Measurements from ENCODE around the gene STK38. TPM values are rescaled to one million over a fixed set of nuclear protein-coding genes. Genes with fewer than 3 reads are reported as not detected.

Gene STK38
- total and polyA plus RNA-seq, 4 donors = 9.3 to 21.8 (median 12.3) TPM

DNA sequence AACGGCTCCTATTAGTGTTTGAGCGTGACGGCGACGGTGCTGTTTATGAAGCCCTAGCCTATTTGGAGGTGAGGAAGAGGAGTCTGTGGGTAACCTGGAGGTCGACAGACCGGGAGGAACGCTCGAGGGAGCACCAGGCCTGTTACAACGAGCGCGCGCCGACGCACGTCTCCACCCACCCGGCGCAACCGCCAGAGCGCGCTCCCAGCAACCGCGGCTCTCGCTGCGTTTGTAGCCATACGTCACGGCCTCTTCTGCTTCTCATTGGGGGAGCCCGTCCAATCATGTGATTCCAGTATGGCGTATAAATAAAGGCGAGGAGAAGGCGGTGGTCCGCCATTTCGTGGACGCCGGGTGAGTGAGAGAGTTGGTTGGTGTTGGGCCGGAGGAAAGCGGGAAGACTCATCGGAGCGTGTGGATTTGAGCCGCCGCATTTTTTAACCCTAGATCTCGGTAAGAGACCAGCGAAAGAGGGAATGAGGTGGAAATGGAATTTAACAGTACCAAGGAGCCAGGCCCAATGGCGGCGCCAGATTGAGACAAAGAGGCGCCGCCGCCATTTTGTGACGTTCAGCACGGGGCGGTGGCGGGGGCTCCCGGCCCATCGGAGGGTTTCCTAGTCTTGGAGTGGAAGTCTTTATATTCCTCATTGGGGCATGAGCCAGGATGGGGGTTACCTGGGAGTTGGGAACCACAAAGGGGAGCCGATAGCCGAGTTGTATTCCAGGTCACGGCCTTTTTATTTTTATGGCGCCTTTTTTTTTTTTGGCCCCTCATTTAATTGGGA lies 46.9 kb upstream of the STK38 start, which contains the start of gene SRSF3 (continued):
- TF ChIP-seq YY1 (IDR thresholded peaks at IDR 0.05) = peak; percentile 99
- no peak for TF ChIP-seq GABPA (IDR thresholded peaks at IDR 0.05 in 1 of 2, conservative IDR thresholded peaks at IDR 0.05 in 1 of 2)

- TF ChIP-seq HNF4A (conservative IDR thresholded peaks at IDR 0.05) (peak in 1 of 2 donors; percentile 34), GABPA (IDR thresholded peaks at IDR 0.05 in 1 of 2, conservative IDR thresholded peaks at IDR 0.05 in 1 of 2) (peak in 1 of 2 donors; percentile 48), REST (IDR thresholded peaks at IDR 0.05) (no peak), MAX (IDR thresholded peaks at IDR 0.05) (peak; percentile 25), YY1 (IDR thresholded peaks at IDR 0.05) (no peak), JUND (IDR thresholded peaks at IDR 0.05) (peak in 1 of 2 donors; percentile 32), NR2F2 (IDR thresholded peaks at IDR 0.05) (peak; percentile 63), CTCF (IDR thresholded peaks at IDR 0.05; ENCODE audit: low read depth, low read length, missing input control) (no peak), TAF1 (conservative IDR thresholded peaks at IDR 0.05) (no peak), EGR1 (IDR thresholded peaks at IDR 0.05; ENCODE audit: low read depth in 2 of 2) (peak in 1 of 2 donors; percentile 31)
- H3K4me3 ChIP-seq (ENCODE audit: low read depth in 1 of 3, low read length in 3 of 3) = peak overlapping the region; percentile 23 to 67 (median 49)
- no peaks in the 10 kb centered on the region for H3K9me3 ChIP-seq (ENCODE audit: control insufficient read depth in 4 of 4, low read length in 3 of 4)
- H3K27me3 ChIP-seq (ENCODE audit: control insufficient read depth in 4 of 4, insufficient read depth in 4 of 4, low read length in 3 of 4) = no peaks in the 10 kb centered on the region
- H3K9ac ChIP-seq (ENCODE audit: low read depth in 1 of 2, low read length in 2 of 2) = peak overlapping the region; percentile 63 to 99
- WGBS = 1% methylated on average over 15 of the region's 15 CpGs
- H3K36me3 ChIP-seq (ENCODE audit: control insufficient read depth in 4 of 4, insufficient read depth in 3 of 4, low read depth in 1 of 4, low read length in 3 of 4) = peaks cover under 1 to 10% (median 5%) of the 10 kb centered on the region in 4 donors
- peak overlapping the region; percentile 92 to 98 for H3K27ac ChIP-seq (ENCODE audit: low read depth in 1 of 2, low read length in 2 of 2)
- no peak for DNase-seq (ENCODE audit: low spot score)
- peaks cover 5 to 30% (median 26%) of the 10 kb centered on the region in 4 donors for H3K4me1 ChIP-seq (ENCODE audit: control insufficient read depth in 4 of 4, insufficient read depth in 4 of 4, low read length in 3 of 4)
Observed at GRCh38 chr6:36593569-36594028, 46.3 kb upstream of the STK38 start.

- no peak for DNase-seq (ENCODE audit: low spot score)
- no peak overlapping the region for H3K27ac ChIP-seq (ENCODE audit: low read depth in 1 of 2, low read length in 2 of 2)
- no peak overlapping the region for H3K9ac ChIP-seq (ENCODE audit: low read depth in 1 of 2, low read length in 2 of 2)
- peaks cover 0 to 7% (median 2%) of the 10 kb centered on the region in 4 donors for H3K36me3 ChIP-seq (ENCODE audit: control insufficient read depth in 4 of 4, insufficient read depth in 3 of 4, low read depth in 1 of 4, low read length in 3 of 4)
- H3K4me1 ChIP-seq (ENCODE audit: control insufficient read depth in 4 of 4, insufficient read depth in 4 of 4, low read length in 3 of 4) = peaks cover 3 to 17% (median 13%) of the 10 kb centered on the region in 4 donors
- no peak for TF ChIP-seq REST (IDR thresholded peaks at IDR 0.05)
- WGBS = 85% methylated on average over 12 of the region's 12 CpGs
- no peaks in the 10 kb centered on the region for H3K9me3 ChIP-seq (ENCODE audit: control insufficient read depth in 4 of 4, low read length in 3 of 4)
- no peak overlapping the region for H3K4me3 ChIP-seq (ENCODE audit: low read depth in 1 of 3, low read length in 3 of 3)
- H3K27me3 ChIP-seq (ENCODE audit: control insufficient read depth in 4 of 4, insufficient read depth in 4 of 4, low read length in 3 of 4) = no peaks in the 10 kb centered on the region
Observed at GRCh38 chr6:36592221-36592655, 45.0 kb upstream of the STK38 start.

Measured in liver (tissue), 9 donors.